Type B pancreatic cell (in vitro differentiated cells): ENCODE data around the gene PDE4B. TPM values are rescaled to one million over a fixed set of nuclear protein-coding genes. Genes with fewer than 3 reads are reported as not detected.
A peak's percentile ranks its signal among the peaks of the same experiment; 100 is the strongest.

Experiments
- DNase-seq: peaks from one replicate; pipeline ENCODE4 v3.0.0; 2021; ENCODE audit warnings: mixed read lengths; ENCODE audit not compliant: unreplicated experiment; ENCODE audit errors: extremely low spot score
- H3K27ac Mint-ChIP-seq: 2 replicates; pipeline ENCODE4 v1.8.0; 2021; ENCODE audit warnings: mild to moderate bottlenecking, mixed read lengths
- H3K27me3 Mint-ChIP-seq: 2 replicates; pipeline ENCODE4 v1.8.0; 2021; ENCODE audit warnings: mixed read lengths
- H3K36me3 Mint-ChIP-seq: 2 replicates; pipeline ENCODE4 v1.8.0; 2021; ENCODE audit warnings: mixed read lengths
- H3K4me1 Mint-ChIP-seq: one replicate; pipeline ENCODE4 v1.8.0; 2021; ENCODE audit warnings: mixed read lengths; ENCODE audit not compliant: unreplicated experiment
- H3K4me3 Mint-ChIP-seq: 2 replicates; pipeline ENCODE4 v1.8.0; 2021; ENCODE audit warnings: mild to moderate bottlenecking, mixed read lengths
- H3K9me3 Mint-ChIP-seq: 2 replicates; pipeline ENCODE4 v1.8.0; 2021; ENCODE audit warnings: mixed read lengths
- total RNA-seq: library from RNA; stranded (reverse); gene quantifications from 2 replicates; pipeline ENCODE4 v1.2.1, GENCODE V29; 2021; ENCODE audit warnings: low replicate concordance
- TF ChIP-seq, protein P1 (sequence below): fragments of 200-600 bp; sonication (generic); conservative IDR thresholded peaks from 2 replicates; pipeline ENCODE4 v1.5.0; 2021; ENCODE audit warnings: antibody characterized with exemption, mild to moderate bottlenecking

The PDE4B gene
- total RNA-seq, 1 donor from 2014 or later: 4.7 TPM

DNA sequence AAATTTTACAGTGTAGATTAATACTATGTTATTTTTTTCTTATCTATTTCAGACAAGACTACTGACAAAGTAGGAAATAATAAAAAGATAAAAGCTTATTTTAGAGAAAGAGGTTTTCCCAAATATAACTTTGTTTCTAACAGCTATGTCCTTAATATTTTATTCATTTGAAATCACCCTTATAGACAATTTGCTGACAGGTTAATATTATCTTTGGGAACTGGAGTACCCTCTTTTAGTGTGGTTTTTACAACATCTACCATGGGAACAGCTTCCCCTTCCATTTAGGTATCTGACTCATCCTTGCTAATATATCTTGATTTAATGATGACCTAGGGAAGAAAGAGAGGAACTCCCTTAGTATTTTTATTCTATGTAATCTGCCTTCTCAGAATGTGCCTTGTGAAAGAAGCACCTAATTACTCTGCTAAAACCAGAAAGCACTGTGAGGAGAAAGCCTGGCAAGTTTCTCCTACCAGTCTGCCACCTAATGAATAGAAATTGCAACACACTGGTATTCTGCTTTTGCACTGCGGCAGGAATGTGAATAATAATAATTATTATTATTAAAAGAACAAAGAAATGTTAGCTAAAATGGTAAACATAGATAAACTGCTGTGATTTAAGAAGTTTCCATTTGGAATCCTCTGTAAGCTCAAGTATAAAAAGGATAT lies 192.8 kb downstream of the PDE4B start:
- no peak for DNase-seq
- Mint-ChIP-seq H3K9me3 (no peaks in the 10 kb centered on the region), H3K27ac (no peak overlapping the region), H3K4me3 (no peak overlapping the region), H3K27me3 (no peaks in the 10 kb centered on the region), H3K4me1 (no peaks in the 10 kb centered on the region), H3K36me3 (no peaks in the 10 kb centered on the region)
- TF ChIP-seq, protein P1, sequence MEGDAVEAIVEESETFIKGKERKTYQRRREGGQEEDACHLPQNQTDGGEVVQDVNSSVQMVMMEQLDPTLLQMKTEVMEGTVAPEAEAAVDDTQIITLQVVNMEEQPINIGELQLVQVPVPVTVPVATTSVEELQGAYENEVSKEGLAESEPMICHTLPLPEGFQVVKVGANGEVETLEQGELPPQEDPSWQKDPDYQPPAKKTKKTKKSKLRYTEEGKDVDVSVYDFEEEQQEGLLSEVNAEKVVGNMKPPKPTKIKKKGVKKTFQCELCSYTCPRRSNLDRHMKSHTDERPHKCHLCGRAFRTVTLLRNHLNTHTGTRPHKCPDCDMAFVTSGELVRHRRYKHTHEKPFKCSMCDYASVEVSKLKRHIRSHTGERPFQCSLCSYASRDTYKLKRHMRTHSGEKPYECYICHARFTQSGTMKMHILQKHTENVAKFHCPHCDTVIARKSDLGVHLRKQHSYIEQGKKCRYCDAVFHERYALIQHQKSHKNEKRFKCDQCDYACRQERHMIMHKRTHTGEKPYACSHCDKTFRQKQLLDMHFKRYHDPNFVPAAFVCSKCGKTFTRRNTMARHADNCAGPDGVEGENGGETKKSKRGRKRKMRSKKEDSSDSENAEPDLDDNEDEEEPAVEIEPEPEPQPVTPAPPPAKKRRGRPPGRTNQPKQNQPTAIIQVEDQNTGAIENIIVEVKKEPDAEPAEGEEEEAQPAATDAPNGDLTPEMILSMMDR: no peak

- no peak for DNase-seq
- H3K27ac Mint-ChIP-seq: no peak overlapping the region
- H3K9me3 Mint-ChIP-seq: no peaks in the 10 kb centered on the region
- H3K4me1 Mint-ChIP-seq: no peaks in the 10 kb centered on the region
- no peaks in the 10 kb centered on the region for H3K27me3 Mint-ChIP-seq
- TF ChIP-seq, protein P1: no peak
- no peaks in the 10 kb centered on the region for H3K36me3 Mint-ChIP-seq
- no peak overlapping the region for H3K4me3 Mint-ChIP-seq
Measured at GRCh38 chr1:65986146-65986545, 193.5 kb downstream of the PDE4B start.

DNA sequence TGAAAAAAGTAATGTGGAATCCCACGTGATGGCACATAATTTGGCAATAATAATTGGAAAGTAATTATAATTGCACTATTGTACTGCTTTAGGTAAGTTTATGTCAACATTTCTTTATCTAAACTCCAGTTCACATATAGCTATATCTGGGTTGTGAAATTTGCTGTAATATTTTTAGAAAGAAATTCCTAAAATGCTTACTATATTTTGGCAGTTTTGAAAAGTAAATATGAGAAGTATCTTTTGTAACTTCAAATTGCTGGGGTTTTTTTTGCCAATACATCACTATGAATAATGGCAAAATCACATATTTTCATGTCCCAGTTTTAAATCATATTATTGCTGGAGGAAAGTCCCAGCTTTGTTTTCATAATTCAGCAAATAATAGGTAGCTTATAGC lies 197.5 kb downstream of the PDE4B start:
- no peaks in the 10 kb centered on the region for H3K9me3 Mint-ChIP-seq
- no peak for DNase-seq
- no peak overlapping the region for H3K4me3 Mint-ChIP-seq
- peaks cover 16% of the 10 kb centered on the region for H3K4me1 Mint-ChIP-seq
- TF ChIP-seq, protein P1: no peak
- H3K27me3 Mint-ChIP-seq: no peaks in the 10 kb centered on the region
- H3K36me3 Mint-ChIP-seq: no peaks in the 10 kb centered on the region
- no peak overlapping the region for H3K27ac Mint-ChIP-seq

- H3K36me3 Mint-ChIP-seq: no peaks in the 10 kb centered on the region
- peaks cover 16% of the 10 kb centered on the region for H3K4me1 Mint-ChIP-seq
- no peak for DNase-seq
- TF ChIP-seq, protein P1: no peak
- no peak overlapping the region for H3K27ac Mint-ChIP-seq
- H3K27me3 Mint-ChIP-seq: no peaks in the 10 kb centered on the region
- H3K4me3 Mint-ChIP-seq: no peak overlapping the region
- no peaks in the 10 kb centered on the region for H3K9me3 Mint-ChIP-seq
Measured at GRCh38 chr1:65991694-65992093, 199.0 kb downstream of the PDE4B start.

DNA sequence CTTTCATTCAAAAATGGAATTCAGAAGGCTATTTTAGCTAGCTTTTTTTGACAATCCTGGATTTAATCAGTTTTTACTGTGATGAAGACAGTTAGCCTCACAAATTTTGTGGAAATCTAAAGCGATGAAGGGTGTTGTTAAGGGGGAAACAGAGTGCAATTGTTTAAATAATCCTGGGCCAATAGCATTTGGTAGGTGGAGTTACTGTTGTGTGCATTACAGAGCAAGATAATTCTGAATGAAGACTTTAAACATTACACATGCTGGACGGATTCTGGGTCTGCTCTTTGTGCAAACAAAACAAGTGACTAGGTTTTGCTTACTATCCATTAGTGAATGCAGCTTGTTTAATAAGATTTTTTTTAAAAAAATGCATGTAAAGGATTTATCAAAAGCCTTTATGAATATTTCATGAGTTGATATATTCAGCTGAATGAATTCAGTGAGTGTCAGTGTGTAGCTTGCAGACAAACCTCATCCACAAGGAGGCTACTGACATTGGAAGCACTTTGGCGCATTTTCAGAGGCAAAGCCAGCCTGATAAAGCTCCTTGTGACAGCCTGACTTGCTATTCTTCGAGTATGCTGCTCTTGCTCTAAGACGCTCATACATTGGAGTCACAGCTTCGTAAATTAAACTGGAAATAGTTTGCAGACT lies 199.6 kb downstream of the PDE4B start:
- no peaks in the 10 kb centered on the region for H3K9me3 Mint-ChIP-seq
- no peak for DNase-seq
- H3K4me1 Mint-ChIP-seq: peaks cover 16% of the 10 kb centered on the region
- H3K4me3 Mint-ChIP-seq: no peak overlapping the region
- TF ChIP-seq, protein P1: peak; percentile 60
- no peaks in the 10 kb centered on the region for H3K36me3 Mint-ChIP-seq
- H3K27ac Mint-ChIP-seq: no peak overlapping the region
- no peaks in the 10 kb centered on the region for H3K27me3 Mint-ChIP-seq
